ENCODE data around the gene LPAR5. TPM values are rescaled to one million over a fixed set of nuclear protein-coding genes. Genes with fewer than 3 reads are reported as not detected.
A peak's percentile ranks its signal among the peaks of the same experiment; 100 is the strongest.

The LPAR5 gene
- total RNA-seq, 1 donor from 2014 or later = 2.6 TPM

DNA sequence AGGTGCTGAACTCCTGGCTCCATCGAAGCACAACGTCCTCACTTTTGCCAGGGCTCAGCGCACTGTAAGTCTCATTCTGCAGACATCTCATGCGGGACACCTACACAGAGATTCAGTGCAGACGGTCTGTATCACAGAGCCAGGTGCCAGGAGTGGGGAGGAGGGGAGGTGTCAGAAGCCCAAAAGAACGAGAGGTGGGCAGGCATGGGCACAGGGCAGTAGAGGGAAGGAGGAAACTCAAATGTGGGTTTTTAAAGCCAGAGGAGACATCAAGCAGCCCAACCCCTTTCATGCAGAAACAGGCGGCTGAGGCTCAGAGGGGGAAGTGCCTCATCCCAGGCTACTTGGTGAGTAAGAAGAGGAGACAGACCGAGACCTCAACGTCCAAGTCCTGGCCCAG is 2.5 kb upstream of the LPAR5 start:
- DNase-seq = no peak

- no peak for DNase-seq
Measured at GRCh38 chr12:6635375-6635855, 344 bp downstream of the LPAR5 start.

DNA sequence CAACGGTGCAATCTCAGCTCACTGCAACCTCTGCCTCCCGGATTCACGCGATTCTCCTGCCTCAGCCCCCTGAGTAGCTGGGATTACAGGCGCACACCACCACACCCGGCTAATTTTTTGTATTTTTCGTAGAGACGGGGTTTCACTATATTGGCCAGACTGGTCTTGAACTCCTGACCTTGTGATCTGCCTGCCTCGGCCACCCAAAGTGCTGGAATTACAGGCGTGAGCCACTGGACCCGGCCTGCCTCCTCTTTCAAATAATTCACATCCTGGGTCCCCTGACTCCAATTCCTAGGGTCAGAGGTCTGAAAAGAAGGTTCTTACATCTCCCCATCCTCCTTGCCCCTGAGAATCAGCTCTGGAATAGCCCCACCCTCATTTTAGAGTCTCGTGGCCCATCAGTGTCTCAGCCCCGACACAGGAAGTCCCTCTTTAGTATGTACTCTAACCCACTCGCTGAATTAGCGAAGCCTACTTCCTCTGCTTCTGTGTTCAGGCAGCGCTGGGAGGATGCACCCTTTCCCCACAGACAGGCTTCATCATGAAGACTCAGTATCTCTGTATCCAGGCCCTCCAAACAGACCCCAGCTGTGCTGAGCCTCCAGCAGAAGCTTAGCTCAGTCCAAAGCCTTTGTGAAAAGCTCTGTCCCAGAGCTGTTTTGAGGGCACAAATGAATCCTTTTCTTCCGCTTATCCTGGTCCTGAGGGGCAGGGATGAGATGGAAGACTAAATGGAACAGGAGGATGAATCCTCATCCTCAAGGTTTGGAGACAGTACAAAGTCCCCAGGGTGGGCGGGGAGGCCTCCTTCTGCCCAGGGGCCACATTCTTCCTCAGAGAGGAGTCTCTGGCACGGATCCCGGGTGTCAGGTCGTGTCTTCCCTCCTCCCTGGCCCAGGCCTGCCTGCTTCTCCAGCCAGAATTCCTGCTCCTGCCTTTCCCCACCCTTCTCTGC is 3.5 kb downstream of the LPAR5 start:
- peak; percentile 59 for DNase-seq

- DNase-seq = no peak
Measured at GRCh38 chr12:6631549-6631961, 4.2 kb downstream of the LPAR5 start.

DNA sequence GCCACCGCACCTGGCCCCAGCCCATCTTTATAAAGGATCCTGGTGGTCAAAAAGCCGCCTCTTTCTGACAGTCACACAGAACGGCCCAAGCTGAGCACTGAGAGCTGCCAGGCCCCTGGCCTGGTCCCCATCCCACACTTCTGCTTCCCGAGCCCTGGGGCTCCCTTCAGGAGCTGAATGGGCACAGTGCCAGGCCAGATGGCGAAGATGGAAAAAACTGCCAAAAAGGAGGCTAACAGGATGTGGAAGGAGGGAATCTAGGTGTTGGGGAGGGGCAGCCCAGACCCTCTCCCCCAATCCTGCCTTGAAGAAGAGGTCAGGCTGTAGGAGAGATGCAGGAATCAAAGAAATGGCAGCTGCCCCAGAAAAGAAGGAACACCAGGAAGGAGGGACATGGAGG is 5.0 kb downstream of the LPAR5 start:
- peak; percentile 69 for DNase-seq

DNA sequence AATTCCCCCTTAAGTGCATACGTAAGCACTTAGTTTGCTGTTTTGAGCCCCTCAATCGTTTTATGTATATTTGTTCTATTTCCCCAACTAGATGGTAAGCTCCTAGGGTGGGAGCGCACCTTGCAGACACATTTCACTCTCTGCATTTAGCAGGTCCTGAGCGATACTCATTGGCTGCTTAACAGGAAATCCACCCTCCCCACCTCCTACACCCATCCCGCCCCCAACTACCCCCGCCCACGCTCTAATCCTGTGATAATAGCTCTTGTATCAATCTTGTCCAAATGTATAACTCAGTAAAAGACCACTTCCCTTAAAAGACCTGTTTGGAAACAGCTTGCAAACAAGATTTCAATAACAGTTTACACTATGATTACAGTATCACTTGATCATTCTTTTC is 8.1 kb downstream of the LPAR5 start:
- no peak for DNase-seq

DNA sequence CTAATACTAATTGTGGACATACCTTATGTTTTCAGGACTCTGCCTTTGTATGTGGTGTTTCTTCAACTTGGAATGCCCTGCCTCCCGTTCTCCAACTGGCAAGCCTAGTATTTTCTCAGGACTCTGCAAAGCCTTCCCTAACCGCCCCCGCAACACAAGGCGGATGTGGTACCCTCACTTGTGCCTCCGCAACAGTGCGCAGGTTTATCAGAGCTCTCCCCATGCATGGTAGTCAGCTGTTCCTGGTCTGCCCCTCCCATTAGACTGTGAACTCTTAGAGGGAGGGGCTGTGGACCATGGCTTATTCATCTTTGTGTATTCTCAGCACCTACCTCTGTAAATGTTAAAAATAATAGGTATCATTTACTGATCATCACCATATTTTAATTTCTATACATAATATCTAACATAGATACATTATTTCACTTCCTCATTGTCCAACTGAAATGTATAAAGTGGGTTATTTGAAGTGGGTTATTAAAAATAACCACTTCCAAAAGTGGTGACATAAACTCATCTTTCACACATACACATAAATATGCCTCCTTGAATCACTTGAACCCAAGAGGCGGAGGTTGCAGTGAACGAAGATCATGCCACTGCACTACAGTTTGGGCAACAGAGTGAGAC is 9.0 kb downstream of the LPAR5 start:
- DNase-seq = no peak

DNA sequence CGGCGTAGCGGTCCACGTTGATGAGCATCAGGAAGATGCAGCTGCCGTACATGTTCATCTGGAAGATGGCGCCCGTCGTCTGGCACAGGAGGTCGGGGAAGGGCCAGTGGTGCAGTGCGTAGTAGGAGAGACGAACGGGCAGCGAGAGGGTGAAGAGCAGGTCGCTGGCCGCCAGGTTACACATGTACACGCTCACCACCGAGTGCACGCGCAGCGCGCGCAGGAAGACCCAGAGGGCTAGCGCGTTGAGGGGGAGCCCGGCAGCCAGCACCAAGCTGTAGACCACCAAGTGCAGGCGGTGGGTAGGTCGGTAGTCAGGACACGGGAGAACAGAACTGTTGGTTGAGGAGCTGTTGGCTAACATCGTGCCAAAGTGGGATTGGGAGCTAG is 14.9 kb downstream of the LPAR5 start:
- DNase-seq = no peak

GRCh38 chr12:6620137-6620884 is 15.4 kb downstream of the LPAR5 start:
- DNase-seq = peak; percentile 80

DNA sequence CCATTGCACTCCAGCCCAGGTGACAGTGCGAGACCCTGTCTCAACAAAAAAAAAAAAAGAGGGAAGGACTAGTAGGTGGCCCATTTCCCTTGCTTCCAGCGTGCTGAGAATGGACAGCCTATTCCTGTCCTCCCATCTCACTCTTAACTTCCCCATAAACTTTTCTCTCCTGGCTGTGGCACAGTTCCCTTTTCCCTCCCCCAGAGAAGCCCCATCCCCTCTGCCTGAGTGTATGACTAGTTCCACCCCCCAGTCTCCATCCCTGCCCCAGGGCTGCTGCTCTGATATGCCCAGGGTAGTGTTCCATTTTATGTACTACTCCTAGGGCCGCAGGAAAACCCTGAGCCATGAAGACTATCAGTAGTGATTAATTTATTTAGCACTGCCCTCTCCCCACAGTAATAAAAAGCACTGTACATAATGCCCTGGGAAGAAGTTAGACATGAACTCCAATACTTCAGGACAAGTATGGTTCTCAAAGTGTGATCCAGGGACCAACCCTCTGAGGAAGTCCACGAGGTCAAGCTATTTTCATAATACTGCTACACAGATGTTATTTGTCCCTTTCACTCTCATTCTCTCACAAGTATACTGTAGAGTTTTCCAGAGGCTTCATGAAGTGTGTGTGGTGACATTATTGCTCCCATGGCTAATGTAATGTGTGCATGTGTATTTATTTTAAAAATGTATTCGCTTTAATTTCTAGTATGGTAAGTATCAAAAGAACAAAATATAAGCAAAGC is 17.1 kb downstream of the LPAR5 start:
- no peak for DNase-seq

GRCh38 chr12:6615802-6616201 is 20.0 kb downstream of the LPAR5 start:
- no peak for DNase-seq

DNA sequence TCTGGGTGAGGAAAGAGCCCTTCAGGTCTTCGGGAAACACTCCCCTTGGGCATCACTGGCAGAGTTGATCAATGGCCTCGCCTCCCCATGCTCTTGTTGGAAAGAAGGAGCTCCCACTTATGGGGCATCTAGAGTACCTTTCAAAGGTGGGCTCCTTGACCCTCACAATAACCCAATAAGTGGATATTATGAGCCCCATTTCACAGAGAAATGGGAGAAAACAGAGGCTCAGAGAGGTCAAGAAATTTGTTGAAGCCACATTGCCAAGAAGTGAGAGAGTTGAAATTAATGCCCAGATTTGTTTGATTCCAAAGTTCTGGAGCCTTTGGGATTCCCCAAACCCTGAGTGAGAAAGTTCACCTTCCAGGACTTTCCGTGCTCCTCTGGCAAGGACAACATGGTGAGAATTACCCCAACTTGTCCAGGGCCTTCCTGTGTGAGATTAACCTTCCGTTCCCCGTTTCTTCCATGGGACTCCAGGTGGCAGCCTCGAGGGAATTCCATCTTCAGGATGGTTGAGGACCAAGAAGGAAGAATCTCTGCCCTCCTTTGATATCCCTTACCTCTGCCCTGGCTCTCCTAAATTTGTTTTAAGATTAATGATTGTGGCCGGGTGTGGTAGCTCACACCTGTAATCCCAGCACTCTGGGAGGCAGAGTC is 21.1 kb downstream of the LPAR5 start:
- no peak for DNase-seq

DNA sequence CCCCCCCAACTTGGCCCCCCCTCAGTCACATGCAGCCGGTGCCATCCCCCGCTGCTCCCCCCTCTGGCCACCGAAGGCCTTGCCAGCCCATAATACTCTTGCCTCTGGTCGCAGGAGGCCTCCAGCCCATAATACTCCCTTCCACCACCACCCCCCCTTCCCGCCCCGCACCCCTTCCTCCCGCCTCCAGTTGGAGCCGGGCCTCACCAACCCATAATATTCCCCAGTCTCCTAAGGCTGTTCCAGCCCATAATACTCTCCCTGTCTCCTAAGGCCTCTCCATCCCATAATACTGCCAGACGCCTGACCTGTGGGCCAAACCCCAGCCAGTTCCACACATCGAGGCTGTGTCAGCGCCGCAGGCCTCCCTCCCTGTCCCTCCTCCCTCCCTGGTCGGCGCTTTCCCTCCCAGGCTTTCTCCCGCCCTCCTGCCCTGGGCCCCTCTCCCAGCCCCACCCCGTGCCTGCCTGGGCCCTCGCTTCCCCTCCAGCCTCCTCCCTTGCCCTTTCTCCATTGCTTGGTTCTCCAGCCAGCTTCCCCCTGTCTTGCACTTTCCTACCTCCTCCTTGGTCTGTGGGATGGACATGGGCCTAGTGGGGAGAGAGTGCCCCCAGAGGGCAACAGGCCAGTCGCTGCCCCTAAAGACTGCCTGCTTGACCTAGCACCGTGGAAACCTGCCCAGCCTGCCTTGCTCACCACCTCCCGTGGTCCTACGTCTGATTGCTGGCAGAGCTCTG is 21.8 kb downstream of the LPAR5 start:
- DNase-seq = peak; percentile 98

- peak; percentile 93 for DNase-seq
Measured at GRCh38 chr12:6613015-6613775, 22.6 kb downstream of the LPAR5 start.

DNA sequence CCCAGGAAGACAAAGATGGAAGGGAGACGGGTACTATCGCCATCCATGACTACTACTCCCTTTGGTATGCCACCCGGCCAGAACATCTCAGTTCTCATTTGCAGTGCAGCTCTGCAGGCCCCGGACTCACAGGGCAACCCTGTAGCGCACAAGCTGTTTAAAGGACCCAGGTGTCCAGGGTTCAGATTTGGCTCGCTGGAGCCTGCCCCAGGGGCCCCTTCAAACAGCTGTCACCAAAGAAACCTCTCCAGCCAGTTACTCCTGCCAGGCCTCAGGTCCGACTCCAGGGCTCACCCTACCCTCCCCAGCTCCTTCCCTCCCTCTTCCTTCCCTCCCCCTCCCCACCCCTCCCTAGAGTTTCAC is 23.1 kb downstream of the LPAR5 start:
- no peak for DNase-seq

DNA sequence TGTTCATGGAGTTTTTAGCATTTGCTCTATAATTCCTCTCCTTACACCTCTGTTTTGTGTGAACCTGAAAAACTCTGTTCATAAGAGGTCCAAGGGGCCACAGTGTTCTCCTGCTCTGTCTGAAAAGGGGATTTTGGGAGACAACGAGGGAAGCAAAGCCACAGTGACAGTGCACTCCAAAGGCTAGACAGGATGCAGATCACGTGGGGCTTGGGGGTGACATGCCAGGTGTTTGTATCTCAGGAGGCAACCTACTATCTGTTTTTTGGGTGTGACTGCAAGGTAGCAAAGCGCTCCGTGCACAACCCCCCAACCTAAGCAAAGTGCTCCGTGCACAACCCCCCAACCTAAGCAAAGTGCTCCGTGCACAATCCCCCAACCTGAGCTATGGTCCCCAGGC is 23.5 kb downstream of the LPAR5 start:
- no peak for DNase-seq

DNA sequence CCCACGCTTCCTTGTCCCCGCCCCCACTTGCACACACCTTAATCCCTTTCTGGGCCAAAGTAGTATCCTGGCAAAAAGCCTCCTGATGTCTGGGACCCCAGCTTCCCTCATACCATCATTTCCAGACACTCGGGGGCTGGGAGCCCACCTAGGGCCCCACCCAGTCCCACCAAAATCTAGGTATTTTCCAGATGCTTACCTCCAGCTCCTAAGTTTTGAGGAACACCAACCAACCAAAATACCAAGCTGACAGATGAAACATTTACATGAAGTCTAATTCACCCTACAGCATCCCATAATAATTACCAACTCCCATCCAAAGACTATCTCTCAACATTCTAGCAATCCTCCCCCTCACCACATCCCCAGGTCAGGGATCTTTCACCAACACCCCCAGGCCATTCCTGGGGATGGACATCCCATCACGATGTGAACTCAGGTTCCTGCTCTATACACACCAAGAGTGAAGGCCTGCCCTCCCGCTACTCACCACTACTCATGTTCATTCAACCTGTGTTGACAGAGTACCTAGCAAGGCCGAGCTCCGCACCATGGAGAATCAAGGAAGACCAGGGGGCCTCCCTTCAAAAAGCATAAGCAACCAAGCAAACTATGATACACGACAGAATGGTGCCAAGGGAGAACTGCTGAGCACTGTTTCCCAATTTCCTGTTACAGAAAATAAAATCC is 27.0 kb downstream of the LPAR5 start:
- no peak for DNase-seq

DNA sequence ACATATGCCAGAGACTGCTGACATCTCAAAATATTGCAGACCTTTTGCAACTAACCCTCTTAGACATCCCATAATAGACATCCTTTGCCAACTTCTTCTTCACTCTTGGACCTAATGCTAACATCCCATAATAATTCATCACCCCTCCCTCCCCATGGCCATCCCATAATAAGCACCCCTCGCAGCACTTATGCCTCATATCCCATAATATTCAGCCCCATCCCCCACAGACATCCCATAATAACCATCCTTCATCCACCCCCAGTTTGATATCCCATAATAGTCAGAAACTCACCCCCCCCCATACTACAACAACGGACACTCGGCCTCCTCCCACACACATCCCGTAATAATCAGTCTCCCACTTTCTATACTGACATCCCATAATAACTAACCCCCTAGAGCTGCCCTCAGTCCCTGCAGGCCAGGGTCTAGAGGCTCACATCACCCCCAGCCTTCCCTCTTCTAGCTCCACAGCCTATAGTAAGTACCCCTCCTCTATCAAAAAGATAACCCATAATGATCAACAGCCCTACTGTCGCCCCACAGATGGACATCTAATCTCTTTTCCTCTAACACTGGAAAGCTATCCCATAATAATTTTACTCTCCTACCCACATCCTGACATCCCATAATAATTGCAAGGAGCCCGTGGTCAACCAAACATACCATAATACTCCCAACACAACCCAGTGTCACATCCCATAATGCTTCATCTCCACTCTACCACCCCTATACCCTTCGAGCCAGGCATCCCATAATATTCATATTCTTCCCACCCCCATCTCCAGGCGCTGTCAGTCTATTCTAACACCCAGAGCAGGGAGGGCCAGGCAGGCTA is 27.8 kb downstream of the LPAR5 start:
- DNase-seq = peak; percentile 88

Data from tongue (tissue), 2 donors.